Astrocyte of the cerebellum (primary cell): ENCODE measurements around the gene C11orf97.
"Not testable (repeated sequence)": the region's sequence is repeated elsewhere in the genome, so short reads cannot be mapped to it uniquely, and the experiment has no call there.

Experiments used
- DNase-seq: peaks from one replicate; pipeline ENCODE4 v3.0.0-alpha.2; 2011; ENCODE audit warnings: low read depth
- H3K4me3 ChIP-seq: 2 replicates; pipeline ENCODE4 v1.5.1; 2011; ENCODE audit warnings: mild to moderate bottlenecking, low read depth, low read length, moderate library complexity
- in situ Hi-C: cut with HindIII; loops from 2 replicates; pipeline ENCODE4 v1.10.0; 2017; ENCODE audit warnings: low sequenced_read_pairs
- TF ChIP-seq, protein P1 (sequence below): IDR thresholded peaks from 2 replicates; pipeline ENCODE4 v1.5.1; 2012; ENCODE audit warnings: low read length, low read depth, moderate library complexity, mild to moderate bottlenecking; ENCODE audit errors: missing control alignments

The C11orf97 gene

DNA sequence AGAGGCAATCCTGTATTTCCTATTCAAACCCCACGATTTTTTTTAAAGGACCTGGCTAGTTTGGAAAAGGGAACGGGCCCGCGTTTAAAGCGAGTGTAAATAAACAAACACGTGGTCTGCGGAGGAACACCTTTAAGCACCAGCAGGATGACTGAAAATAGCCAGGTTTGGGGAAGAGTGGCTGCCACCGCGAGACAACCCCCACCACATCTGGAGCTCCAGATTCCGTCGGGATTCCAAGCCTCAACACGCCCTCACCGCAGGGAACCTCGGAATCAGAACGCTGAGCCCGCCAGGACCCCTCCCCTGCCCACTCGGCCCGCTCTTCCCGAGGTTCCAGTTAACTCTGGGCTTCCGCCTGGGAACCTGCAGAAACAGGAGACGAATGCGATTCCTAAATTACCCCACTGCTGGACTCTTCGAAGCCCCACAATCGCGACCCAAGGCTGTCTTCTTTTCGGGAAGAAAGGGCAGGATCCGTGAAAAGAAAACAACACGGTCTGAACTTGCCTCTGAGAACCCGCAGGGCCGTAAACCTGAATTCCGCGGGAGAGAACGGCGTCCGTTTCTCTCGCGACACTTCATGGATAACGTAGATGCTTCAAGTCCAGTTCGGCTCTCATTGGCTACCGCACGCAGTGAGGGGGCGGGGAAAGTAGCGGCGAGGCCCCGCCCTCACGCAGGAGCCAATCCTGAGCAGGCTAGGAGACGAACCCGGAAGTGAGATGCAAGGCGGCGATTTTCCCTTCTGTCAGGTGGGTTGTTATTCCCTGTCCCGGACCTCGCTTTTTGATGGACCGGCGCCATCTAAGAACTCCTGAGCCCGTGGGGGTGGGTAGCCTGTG lies 18.8 kb upstream of the C11orf97 start, which contains the start of the genes ANKRD49 and MRE11:
ANKRD49 (plus strand) TSS at position 704 of the 845 bp plus-strand sequence. CDS start 2,710 bp downstream, outside the sequence.
MRE11 (minus strand) TSS at position 564 of the 845 bp plus-strand sequence. CDS start 1,043 bp downstream, outside the sequence.
- TF ChIP-seq, protein P1, sequence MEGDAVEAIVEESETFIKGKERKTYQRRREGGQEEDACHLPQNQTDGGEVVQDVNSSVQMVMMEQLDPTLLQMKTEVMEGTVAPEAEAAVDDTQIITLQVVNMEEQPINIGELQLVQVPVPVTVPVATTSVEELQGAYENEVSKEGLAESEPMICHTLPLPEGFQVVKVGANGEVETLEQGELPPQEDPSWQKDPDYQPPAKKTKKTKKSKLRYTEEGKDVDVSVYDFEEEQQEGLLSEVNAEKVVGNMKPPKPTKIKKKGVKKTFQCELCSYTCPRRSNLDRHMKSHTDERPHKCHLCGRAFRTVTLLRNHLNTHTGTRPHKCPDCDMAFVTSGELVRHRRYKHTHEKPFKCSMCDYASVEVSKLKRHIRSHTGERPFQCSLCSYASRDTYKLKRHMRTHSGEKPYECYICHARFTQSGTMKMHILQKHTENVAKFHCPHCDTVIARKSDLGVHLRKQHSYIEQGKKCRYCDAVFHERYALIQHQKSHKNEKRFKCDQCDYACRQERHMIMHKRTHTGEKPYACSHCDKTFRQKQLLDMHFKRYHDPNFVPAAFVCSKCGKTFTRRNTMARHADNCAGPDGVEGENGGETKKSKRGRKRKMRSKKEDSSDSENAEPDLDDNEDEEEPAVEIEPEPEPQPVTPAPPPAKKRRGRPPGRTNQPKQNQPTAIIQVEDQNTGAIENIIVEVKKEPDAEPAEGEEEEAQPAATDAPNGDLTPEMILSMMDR = no peak
- in situ Hi-C loops = no loop called here
- peak within 1 kb of the TSS; percentile 88 for H3K4me3 ChIP-seq
- DNase-seq = peak; percentile 96

DNA sequence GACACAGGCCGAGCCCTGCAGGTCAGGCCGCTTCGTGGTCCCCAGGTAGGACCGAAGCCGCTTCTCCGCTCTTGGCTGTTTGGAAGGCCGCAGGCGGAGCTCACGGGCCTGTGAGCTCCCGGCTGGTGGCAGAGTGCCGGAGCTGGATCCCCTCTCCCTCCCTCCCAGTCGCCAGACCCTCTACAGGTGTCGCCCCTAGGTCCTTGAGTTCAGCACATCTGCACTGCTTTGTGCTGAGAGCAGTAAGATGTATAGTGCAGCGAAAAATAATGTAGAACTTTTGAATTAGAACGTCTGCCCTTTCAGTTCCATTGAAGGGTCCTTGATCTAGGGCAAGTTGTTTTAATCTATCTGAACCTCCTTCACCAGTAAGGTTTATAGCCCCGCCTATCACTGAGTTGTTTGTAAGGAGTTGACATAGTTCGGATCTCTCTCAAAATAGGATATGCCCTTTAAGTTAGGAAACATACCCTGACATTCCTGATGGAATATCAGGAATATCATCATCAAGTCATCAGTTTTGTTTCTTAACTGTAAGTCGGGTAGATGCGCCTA lies 18.1 kb upstream of the C11orf97 start:
- peak overlapping the region; percentile 88 for H3K4me3 ChIP-seq
- TF ChIP-seq, protein P1 = no peak
- no peak for DNase-seq
- in situ Hi-C loops = no loop called here

DNA sequence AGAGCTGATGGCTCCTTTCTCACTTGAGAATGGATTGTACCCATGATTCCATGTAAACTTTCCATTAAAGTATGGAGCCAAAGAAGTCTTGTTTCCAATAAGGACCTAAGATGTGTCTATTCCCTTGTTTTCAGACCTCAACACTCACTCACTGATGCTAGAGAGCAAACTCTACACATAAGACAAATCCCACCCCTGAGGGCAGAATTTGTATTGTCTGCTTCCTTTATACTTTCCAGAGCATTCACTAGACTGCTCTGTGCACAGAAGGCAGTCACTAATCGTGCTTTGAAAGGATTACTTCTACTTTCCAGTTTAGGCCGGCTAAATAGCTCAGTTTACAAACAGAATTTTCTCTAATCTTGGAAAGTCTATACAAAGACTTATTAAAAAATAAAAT lies 12.1 kb upstream of the C11orf97 start:
- in situ Hi-C loops = no loop called here
- DNase-seq = no peak
- H3K4me3 ChIP-seq = no peak overlapping the region
- TF ChIP-seq, protein P1 = no peak

DNA sequence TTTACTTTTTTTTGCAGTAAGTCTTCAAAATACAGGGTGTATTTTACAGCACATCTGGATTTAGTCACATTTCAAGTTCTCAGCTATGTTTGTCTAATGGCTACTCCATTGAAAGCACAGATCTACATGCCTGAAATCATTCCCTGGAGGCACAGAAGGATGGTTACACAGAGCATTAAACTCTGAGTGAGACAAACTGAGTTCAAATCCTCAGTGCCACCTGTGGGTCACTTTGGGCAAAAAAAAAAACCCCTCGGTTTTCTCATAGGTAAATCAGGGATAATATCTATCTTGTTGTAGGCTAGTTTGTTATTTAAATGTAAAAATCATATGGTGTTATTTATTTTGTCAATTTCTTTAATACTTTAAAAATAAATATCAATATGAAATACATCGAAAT lies 10.7 kb upstream of the C11orf97 start:
- in situ Hi-C loops = no loop called here
- H3K4me3 ChIP-seq = no peak overlapping the region
- TF ChIP-seq, protein P1 = no peak
- DNase-seq = no peak

DNA sequence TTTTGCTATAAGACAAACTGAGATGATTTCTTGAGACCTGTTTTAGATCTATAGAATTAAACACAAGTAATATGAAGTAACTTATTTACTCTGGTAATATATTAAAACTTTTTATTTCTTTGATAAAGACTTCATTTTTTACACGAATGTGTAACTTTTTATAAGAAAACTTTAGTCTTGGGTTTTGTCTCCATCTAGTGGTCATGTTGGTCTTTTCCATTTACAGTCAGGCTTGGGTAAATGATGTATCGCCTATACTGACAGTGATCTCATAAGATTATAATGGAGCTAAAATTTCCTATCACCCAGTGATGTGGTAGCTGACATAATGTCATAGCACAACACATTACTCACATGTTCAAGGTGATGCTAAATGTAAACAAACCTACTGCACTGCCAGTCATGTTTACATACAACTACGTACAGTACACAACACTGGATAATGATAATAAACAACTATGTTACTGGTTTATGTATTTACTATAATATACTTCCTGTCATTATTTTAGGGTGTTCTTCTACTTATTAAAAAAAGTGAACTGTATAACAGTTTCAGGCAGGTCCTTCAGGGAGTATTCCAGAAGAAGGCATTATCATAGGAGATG lies 7.5 kb upstream of the C11orf97 start:
- in situ Hi-C loops = no loop called here
- no peak overlapping the region for H3K4me3 ChIP-seq
- TF ChIP-seq, protein P1 = peak; percentile 43

DNA sequence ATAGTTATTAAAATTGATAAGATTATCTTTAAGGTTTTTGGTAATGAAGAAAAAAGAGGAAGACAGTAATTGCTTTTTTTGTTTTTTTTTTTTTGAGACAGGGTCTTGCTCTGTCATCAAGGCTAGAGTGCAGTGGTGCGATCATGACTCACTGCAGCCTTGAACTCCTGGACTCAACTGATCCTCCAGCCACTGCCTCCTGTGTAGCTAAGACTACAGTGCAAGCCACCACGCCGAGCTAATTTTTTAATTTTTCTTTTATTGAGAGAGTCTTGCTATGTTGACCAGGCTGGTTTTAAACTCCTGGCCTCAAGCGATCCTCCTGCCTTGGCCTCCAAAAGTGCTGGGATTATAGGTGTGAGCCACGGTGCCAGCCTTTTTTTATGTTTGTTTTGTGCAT lies 5.7 kb upstream of the C11orf97 start:
- H3K4me3 ChIP-seq, DNase-seq, in situ Hi-C loops: not testable (repeated sequence)

More for the DNA sequence above, 7.5 kb upstream of the C11orf97 start:
- DNase-seq = peak; percentile 62
